ENCODE data around the gene ALG10B.
"Not testable (repeated sequence)": the region's sequence is repeated elsewhere in the genome, so short reads cannot be mapped to it uniquely, and the experiment has no call there.

GRCh38 chr12:38321966-38322365, 5.4 kb downstream of the ALG10B start:
- TF ChIP-seq CTCF (IDR thresholded peaks at IDR 0.05; ENCODE audit: low read depth, low read length); EZH2phosphoT487 (IDR thresholded peaks at IDR 0.05; ENCODE audit: low read depth): not testable (repeated sequence)

All from OCI-LY3 (cell line).